Measurements from ENCODE around the gene TTC28.
"Not testable (repeated sequence)": the region's sequence is repeated elsewhere in the genome, so short reads cannot be mapped to it uniquely, and the experiment has no call there.

Gene TTC28

DNA sequence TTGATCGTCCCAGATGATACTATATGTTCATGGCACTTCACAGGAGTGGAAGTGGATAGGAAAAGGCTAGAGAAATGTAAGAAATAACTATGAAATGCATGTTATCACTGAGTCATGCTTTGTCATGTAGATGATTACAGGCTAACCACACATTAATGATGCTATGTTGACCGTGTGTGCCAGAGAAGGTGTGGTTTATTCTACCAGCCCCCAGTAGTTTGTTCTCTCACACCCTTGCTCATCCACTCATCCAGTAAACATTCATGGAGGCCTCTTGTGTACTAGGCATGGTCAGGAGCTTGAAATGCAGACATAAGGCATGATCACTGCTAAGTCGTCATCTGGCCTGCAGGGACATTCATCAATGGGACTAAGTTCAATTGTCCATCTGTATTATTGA lies 607.6 kb downstream of the TTC28 start:
- Histone ChIP-seq H3K4me3 (ENCODE audit: insufficient read depth, low read depth, low read length, poor library complexity, severe bottlenecking) (no peak overlapping the region), H3K27me3 (replicated peaks; ENCODE audit: control insufficient read depth, insufficient read depth, low read length, poor library complexity, severe bottlenecking) (no peaks in the 10 kb centered on the region), H3K36me3 (ENCODE audit: control insufficient read depth, insufficient read depth, low read length) (no peaks in the 10 kb centered on the region), H3K9me3 (ENCODE audit: control insufficient read depth, low read length) (no peaks in the 10 kb centered on the region), H3K4me1 (ENCODE audit: control insufficient read depth, insufficient read depth, low read length, poor library complexity, severe bottlenecking) (no peaks in the 10 kb centered on the region), H3K27ac (ENCODE audit: insufficient read depth, low read length, poor library complexity, severe bottlenecking) (no peak overlapping the region)
- no peak for DNase-seq

DNA sequence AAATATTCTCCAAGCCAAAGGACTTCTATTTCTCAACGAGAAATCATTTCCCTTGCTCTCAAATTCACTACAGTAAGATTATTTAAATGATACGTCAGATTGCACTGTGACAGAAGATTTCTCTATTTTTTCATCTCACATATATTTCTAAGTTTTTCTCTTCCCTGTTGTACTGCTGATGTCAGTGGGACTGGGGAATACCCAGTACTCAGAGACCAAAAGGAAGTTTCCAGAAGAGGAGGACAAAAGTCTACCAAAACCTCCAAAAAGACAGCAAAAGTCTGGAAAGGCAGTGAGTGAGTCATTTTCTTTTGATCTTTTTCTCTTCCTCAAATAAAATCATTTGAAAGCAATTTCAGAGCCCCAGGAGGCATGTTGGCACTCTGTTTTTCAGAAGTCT lies 610.8 kb downstream of the TTC28 start:
- DNase-seq, result no peak

GRCh38 chr22:28064920-28065319 lies 614.7 kb downstream of the TTC28 start:
- no peak for DNase-seq

More for the DNA sequence above, 610.8 kb downstream of the TTC28 start:
- no peaks in the 10 kb centered on the region for H3K36me3 ChIP-seq (ENCODE audit: control insufficient read depth, insufficient read depth, low read length)
- no peaks in the 10 kb centered on the region for H3K4me1 ChIP-seq (ENCODE audit: control insufficient read depth, insufficient read depth, low read length, poor library complexity, severe bottlenecking)
- no peak overlapping the region for H3K27ac ChIP-seq (ENCODE audit: insufficient read depth, low read length, poor library complexity, severe bottlenecking)
- no peaks in the 10 kb centered on the region for H3K9me3 ChIP-seq (ENCODE audit: control insufficient read depth, low read length)
- no peaks in the 10 kb centered on the region for H3K27me3 ChIP-seq (replicated peaks; ENCODE audit: control insufficient read depth, insufficient read depth, low read length, poor library complexity, severe bottlenecking)
- no peak overlapping the region for H3K4me3 ChIP-seq (ENCODE audit: insufficient read depth, low read depth, low read length, poor library complexity, severe bottlenecking)

DNA sequence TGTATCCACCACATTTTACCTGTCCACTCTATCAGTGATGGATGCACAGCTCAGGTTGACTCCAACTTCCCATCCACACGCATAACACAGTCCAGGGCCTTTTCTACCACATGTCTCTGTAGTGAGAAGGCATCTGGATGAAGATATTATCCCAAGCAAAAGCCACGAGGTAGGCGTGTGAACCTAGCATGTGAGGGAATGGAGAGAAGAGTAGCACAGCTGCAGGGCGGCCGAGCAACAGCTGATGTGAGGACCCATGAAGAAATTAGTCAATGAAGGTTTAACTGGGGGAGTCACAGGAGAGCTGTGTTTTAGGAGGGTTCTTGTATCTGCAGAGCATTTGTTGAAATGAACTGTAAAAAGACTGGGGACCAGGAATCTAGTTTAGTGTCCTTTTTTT lies 616.0 kb downstream of the TTC28 start:
- Histone ChIP-seq H3K4me3 (ENCODE audit: insufficient read depth, low read depth, low read length, poor library complexity, severe bottlenecking) (no peak overlapping the region), H3K27ac (ENCODE audit: insufficient read depth, low read length, poor library complexity, severe bottlenecking) (no peak overlapping the region), H3K36me3 (ENCODE audit: control insufficient read depth, insufficient read depth, low read length) (no peaks in the 10 kb centered on the region), H3K27me3 (replicated peaks; ENCODE audit: control insufficient read depth, insufficient read depth, low read length, poor library complexity, severe bottlenecking) (no peaks in the 10 kb centered on the region), H3K4me1 (ENCODE audit: control insufficient read depth, insufficient read depth, low read length, poor library complexity, severe bottlenecking) (no peaks in the 10 kb centered on the region), H3K9me3 (ENCODE audit: control insufficient read depth, low read length) (no peaks in the 10 kb centered on the region)
- no peak for DNase-seq

More at GRCh38 chr22:28064920-28065319, 614.7 kb downstream of the TTC28 start:
- H3K4me3 ChIP-seq (ENCODE audit: insufficient read depth, low read depth, low read length, poor library complexity, severe bottlenecking), result no peak overlapping the region
- H3K27ac ChIP-seq (ENCODE audit: insufficient read depth, low read length, poor library complexity, severe bottlenecking), result no peak overlapping the region
- H3K4me1 ChIP-seq (ENCODE audit: control insufficient read depth, insufficient read depth, low read length, poor library complexity, severe bottlenecking), result no peaks in the 10 kb centered on the region
- H3K27me3 ChIP-seq (replicated peaks; ENCODE audit: control insufficient read depth, insufficient read depth, low read length, poor library complexity, severe bottlenecking), result no peaks in the 10 kb centered on the region
- no peaks in the 10 kb centered on the region for H3K36me3 ChIP-seq (ENCODE audit: control insufficient read depth, insufficient read depth, low read length)
- no peaks in the 10 kb centered on the region for H3K9me3 ChIP-seq (ENCODE audit: control insufficient read depth, low read length)

DNA sequence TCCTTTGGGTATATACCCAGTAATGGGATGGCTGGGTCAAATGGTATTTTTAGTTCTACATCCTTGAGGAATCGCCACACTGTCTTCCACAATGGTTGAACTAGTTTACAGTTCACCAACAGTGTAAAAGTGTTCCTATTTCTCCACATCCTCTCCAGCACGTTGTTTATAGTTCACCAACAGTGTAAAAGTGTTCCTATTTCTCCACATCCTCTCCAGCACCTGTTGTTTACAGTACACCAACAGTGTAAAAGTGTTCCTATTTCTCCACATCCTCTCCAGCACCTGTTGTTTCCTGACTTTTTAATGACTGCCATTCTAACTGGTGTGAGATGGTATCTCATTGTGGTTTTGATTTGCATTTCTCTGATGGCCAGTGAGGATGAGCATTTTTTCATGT lies 619.0 kb downstream of the TTC28 start:
- not testable (repeated sequence) for H3K27ac ChIP-seq (ENCODE audit: insufficient read depth, low read length, poor library complexity, severe bottlenecking); H3K9me3 ChIP-seq (ENCODE audit: control insufficient read depth, low read length); H3K4me1 ChIP-seq (ENCODE audit: control insufficient read depth, insufficient read depth, low read length, poor library complexity, severe bottlenecking); H3K36me3 ChIP-seq (ENCODE audit: control insufficient read depth, insufficient read depth, low read length); DNase-seq; H3K4me3 ChIP-seq (ENCODE audit: insufficient read depth, low read depth, low read length, poor library complexity, severe bottlenecking); H3K27me3 ChIP-seq (replicated peaks; ENCODE audit: control insufficient read depth, insufficient read depth, low read length, poor library complexity, severe bottlenecking)

- Histone ChIP-seq H3K9me3 (ENCODE audit: control insufficient read depth, low read length) (no peaks in the 10 kb centered on the region), H3K4me3 (ENCODE audit: insufficient read depth, low read depth, low read length, poor library complexity, severe bottlenecking) (no peak overlapping the region), H3K4me1 (ENCODE audit: control insufficient read depth, insufficient read depth, low read length, poor library complexity, severe bottlenecking) (no peaks in the 10 kb centered on the region), H3K27me3 (replicated peaks; ENCODE audit: control insufficient read depth, insufficient read depth, low read length, poor library complexity, severe bottlenecking) (no peaks in the 10 kb centered on the region), H3K36me3 (ENCODE audit: control insufficient read depth, insufficient read depth, low read length) (no peaks in the 10 kb centered on the region), H3K27ac (ENCODE audit: insufficient read depth, low read length, poor library complexity, severe bottlenecking) (no peak overlapping the region)
- no peak for DNase-seq
Observed at GRCh38 chr22:28058036-28058435, 621.6 kb downstream of the TTC28 start.

DNA sequence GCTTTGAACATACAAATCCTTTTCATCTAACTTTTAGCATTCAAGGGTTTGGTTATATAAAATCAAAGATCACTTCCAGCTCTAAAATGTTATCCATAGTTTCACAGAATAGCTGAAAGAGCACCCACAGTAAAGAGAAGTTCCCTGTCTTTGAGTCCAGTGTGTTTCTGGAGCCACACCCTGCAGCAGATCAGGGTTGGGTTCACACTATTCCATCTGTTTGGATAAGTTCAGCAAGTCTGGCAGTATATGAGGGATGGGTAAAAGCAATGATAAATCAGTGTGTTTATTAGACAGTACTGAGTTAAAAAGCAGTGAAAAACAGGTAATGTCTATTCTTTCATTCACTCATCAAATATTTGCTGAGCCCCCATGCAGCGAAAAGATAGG lies 624.8 kb downstream of the TTC28 start:
- H3K4me3 ChIP-seq (ENCODE audit: insufficient read depth, low read depth, low read length, poor library complexity, severe bottlenecking), result no peak overlapping the region
- H3K4me1 ChIP-seq (ENCODE audit: control insufficient read depth, insufficient read depth, low read length, poor library complexity, severe bottlenecking), result no peaks in the 10 kb centered on the region
- H3K27me3 ChIP-seq (replicated peaks; ENCODE audit: control insufficient read depth, insufficient read depth, low read length, poor library complexity, severe bottlenecking), result no peaks in the 10 kb centered on the region
- no peaks in the 10 kb centered on the region for H3K36me3 ChIP-seq (ENCODE audit: control insufficient read depth, insufficient read depth, low read length)
- H3K27ac ChIP-seq (ENCODE audit: insufficient read depth, low read length, poor library complexity, severe bottlenecking), result no peak overlapping the region
- no peaks in the 10 kb centered on the region for H3K9me3 ChIP-seq (ENCODE audit: control insufficient read depth, low read length)
- no peak for DNase-seq

DNA sequence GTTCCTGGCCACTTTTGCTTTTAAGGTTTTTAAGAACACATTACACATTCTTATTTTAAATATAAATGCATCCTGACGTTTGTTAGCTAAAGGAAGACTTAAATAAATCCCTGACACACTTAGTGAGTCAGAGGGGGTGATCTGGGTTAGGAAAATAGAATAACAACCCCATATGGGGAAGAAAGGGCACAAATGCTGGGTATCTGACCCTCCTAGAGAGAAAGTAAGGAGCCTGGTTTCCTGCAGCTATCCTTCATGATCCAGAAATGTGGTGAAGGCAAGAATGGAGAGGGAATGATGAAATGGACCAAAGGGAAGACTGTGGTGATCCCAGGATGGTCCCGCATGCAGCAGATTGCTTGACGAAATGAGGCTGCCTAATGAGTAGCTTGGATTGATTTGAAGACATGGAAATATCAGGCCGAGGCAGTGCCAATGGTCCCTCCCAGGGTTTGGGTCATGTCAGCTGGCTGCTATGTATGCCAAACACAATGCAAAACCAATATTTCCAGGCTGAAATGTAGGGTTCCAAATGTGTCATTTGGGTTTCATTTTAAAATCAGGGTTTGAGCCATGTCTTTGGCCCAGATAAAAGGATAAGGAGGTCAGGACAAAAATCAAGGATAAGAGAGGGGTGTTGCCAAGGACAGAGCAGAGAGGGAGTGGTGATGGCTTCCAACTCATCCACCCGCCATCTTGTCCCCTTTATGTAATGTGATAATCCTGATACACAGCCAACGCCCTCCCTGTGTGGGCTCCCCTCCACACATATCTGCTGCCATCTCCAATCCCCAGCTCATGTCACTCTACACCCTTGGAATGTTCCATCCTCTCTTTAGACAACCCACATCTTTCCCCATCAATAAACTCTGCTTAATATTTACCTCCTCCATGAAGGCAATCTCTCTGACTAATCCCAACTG lies 625.5 kb downstream of the TTC28 start:
- Histone ChIP-seq H3K9me3 (ENCODE audit: control insufficient read depth, low read length) (no peaks in the 10 kb centered on the region), H3K4me3 (ENCODE audit: insufficient read depth, low read depth, low read length, poor library complexity, severe bottlenecking) (no peak overlapping the region), H3K4me1 (ENCODE audit: control insufficient read depth, insufficient read depth, low read length, poor library complexity, severe bottlenecking) (no peaks in the 10 kb centered on the region), H3K27ac (ENCODE audit: insufficient read depth, low read length, poor library complexity, severe bottlenecking) (no peak overlapping the region), H3K36me3 (ENCODE audit: control insufficient read depth, insufficient read depth, low read length) (no peaks in the 10 kb centered on the region), H3K27me3 (replicated peaks; ENCODE audit: control insufficient read depth, insufficient read depth, low read length, poor library complexity, severe bottlenecking) (no peaks in the 10 kb centered on the region)
- DNase-seq, result no peak

- Histone ChIP-seq H3K4me1 (ENCODE audit: control insufficient read depth, insufficient read depth, low read length, poor library complexity, severe bottlenecking) (no peaks in the 10 kb centered on the region), H3K27me3 (replicated peaks; ENCODE audit: control insufficient read depth, insufficient read depth, low read length, poor library complexity, severe bottlenecking) (no peaks in the 10 kb centered on the region), H3K9me3 (ENCODE audit: control insufficient read depth, low read length) (no peaks in the 10 kb centered on the region), H3K27ac (ENCODE audit: insufficient read depth, low read length, poor library complexity, severe bottlenecking) (no peak overlapping the region), H3K4me3 (ENCODE audit: insufficient read depth, low read depth, low read length, poor library complexity, severe bottlenecking) (no peak overlapping the region), H3K36me3 (ENCODE audit: control insufficient read depth, insufficient read depth, low read length) (no peaks in the 10 kb centered on the region)
- no peak for DNase-seq
Observed at GRCh38 chr22:28052825-28053269, 626.8 kb downstream of the TTC28 start.

DNA sequence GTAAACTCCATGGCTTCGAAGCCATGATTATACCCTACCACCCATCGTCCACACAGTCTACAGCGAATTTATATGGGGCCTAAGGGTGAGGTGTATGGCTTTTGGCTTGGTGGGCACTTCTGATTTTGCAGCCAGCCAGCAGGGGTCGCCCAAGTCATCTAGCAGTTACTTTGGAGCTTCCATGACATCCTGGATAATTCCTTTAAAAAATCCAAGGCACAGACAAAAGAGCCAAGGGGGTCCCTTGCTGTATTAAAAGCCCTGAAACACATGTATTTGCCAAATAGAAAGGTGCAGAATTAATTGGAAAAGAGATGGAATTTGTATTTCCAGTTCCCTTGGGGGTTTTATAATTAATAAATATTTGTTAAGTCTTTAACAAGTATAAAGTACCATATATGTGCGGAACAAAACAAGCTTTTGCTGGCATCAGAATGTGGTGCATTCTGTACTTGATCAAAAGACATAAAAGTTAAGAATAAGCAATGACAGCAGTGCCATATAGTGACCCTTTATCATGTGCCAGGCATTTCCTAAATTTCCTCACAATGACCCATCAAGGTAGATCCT lies 627.8 kb downstream of the TTC28 start:
- H3K4me1 ChIP-seq (ENCODE audit: control insufficient read depth, insufficient read depth, low read length, poor library complexity, severe bottlenecking), result no peaks in the 10 kb centered on the region
- H3K4me3 ChIP-seq (ENCODE audit: insufficient read depth, low read depth, low read length, poor library complexity, severe bottlenecking), result no peak overlapping the region
- no peaks in the 10 kb centered on the region for H3K9me3 ChIP-seq (ENCODE audit: control insufficient read depth, low read length)
- no peak overlapping the region for H3K27ac ChIP-seq (ENCODE audit: insufficient read depth, low read length, poor library complexity, severe bottlenecking)
- H3K36me3 ChIP-seq (ENCODE audit: control insufficient read depth, insufficient read depth, low read length), result no peaks in the 10 kb centered on the region
- H3K27me3 ChIP-seq (replicated peaks; ENCODE audit: control insufficient read depth, insufficient read depth, low read length, poor library complexity, severe bottlenecking), result no peaks in the 10 kb centered on the region
- DNase-seq, result no peak
